IgD-negative memory B cell (primary cell): ENCODE measurements around the gene JUNB. TPM values are rescaled to one million over a fixed set of nuclear protein-coding genes. Genes with fewer than 3 reads are reported as not detected.

Source experiments
- H3K27ac Mint-ChIP-seq, 3 donors: one replicate each; pipeline ENCODE4 v1.8.0; 2020 to 2022; ENCODE audit warnings: mild to moderate bottlenecking in 3 of 3, mixed read lengths in 3 of 3, moderate library complexity in 1 of 3
- H3K27me3 Mint-ChIP-seq: one replicate; pipeline ENCODE4 v1.8.0; 2021; ENCODE audit warnings: mixed read lengths
- H3K36me3 Mint-ChIP-seq: one replicate; pipeline ENCODE4 v1.8.0; 2020; ENCODE audit warnings: mild to moderate bottlenecking, mixed read lengths
- H3K4me1 Mint-ChIP-seq, 3 donors: one replicate each; pipeline ENCODE4 v1.8.0; 2020 to 2022; ENCODE audit warnings: mixed read lengths in 3 of 3, mild to moderate bottlenecking in 1 of 3
- H3K4me3 Mint-ChIP-seq, 4 donors: one replicate each; pipeline ENCODE4 v1.8.0; 2020 to 2022; ENCODE audit warnings: mild to moderate bottlenecking in 4 of 4, mixed read lengths in 4 of 4, moderate library complexity in 3 of 4
- H3K9me3 Mint-ChIP-seq, 3 donors: one replicate each; pipeline ENCODE4 v1.8.0; 2020 to 2021; ENCODE audit warnings: mixed read lengths in 3 of 3, mild to moderate bottlenecking in 1 of 3
- polyA plus RNA-seq: library from polyadenylated mRNA; unstranded; fragments of 300-500 nt; fragmentation: Illumina TruSeq; gene quantifications from one replicate; pipeline ENCODE4 v1.2.3, GENCODE V29; 2021

The JUNB gene
- polyA plus RNA-seq, 1 donor from 2014 or later, result 955 TPM

DNA sequence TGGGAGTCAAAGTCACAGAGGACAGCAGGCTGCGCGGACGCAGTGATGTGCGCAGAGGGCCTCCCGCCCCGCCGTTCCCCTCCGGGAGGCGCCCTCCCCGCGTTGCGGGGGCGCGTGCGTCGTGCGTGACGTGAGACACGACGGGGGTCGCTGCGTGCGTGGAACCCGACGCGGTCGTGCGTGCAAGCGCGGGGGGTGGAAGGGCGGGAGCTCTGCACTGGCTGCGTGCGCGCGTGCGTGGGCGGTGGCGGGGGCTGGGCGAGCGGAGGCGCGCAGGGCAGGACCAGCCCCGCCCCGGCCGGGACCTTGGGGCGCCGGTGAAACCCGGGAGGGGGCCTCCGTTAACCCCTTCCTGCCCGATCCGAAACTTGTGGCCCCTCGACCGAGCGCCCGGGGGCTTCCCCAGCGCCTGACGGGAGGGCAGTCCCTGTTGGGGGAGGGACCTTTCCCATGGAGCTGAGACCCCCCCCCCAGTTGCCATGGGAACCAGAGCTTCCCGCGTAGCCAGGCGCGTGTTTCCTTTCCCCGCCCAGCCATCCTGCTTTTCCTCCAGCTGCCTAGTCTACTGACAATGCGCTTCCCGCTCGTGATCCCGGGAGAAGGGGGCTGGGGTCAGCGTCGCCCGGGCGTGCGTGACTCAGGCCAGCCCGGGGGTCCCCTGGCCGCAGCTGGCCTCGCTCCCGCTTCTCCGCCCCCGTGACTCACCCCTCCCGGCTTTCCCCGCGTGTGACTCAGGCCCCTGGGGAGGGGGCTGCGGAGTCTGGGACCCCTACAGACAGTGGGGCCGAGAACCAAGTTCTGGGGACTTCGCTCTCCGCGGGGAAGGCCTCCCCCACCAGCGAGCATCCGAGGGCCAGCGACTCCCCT, 8.6 kb upstream of the JUNB start:
- H3K9me3 Mint-ChIP-seq, result no peaks in the 10 kb centered on the region
- no peaks in the 10 kb centered on the region for H3K36me3 Mint-ChIP-seq
- peaks cover 8 to 25% (median 25%) of the 10 kb centered on the region in 3 donors for H3K4me1 Mint-ChIP-seq
- no peaks in the 10 kb centered on the region for H3K27me3 Mint-ChIP-seq
- H3K27ac Mint-ChIP-seq, result peak overlapping the region in 1 of 3 donors; percentile 77
- peak overlapping the region; percentile 51 to 91 (median 87) for H3K4me3 Mint-ChIP-seq

- Mint-ChIP-seq H3K27me3 (no peaks in the 10 kb centered on the region), H3K36me3 (no peaks in the 10 kb centered on the region), H3K4me1 (peaks cover 5 to 29% (median 25%) of the 10 kb centered on the region in 3 donors), H3K9me3 (no peaks in the 10 kb centered on the region), H3K4me3 (peak overlapping the region; percentile 46 to 91 (median 74)), H3K27ac (no peak overlapping the region)
Observed at GRCh38 chr19:12783291-12783848, 7.9 kb upstream of the JUNB start.

- no peaks in the 10 kb centered on the region for H3K36me3 Mint-ChIP-seq
- peak overlapping the region in 3 of 4 donors; percentile 46 to 91 (median 89) for H3K4me3 Mint-ChIP-seq
- no peaks in the 10 kb centered on the region for H3K9me3 Mint-ChIP-seq
- H3K27ac Mint-ChIP-seq, result no peak overlapping the region
- no peaks in the 10 kb centered on the region for H3K27me3 Mint-ChIP-seq
- peaks cover 2 to 29% (median 24%) of the 10 kb centered on the region in 3 donors for H3K4me1 Mint-ChIP-seq
Observed at GRCh38 chr19:12783849-12784393, 7.4 kb upstream of the JUNB start.

DNA sequence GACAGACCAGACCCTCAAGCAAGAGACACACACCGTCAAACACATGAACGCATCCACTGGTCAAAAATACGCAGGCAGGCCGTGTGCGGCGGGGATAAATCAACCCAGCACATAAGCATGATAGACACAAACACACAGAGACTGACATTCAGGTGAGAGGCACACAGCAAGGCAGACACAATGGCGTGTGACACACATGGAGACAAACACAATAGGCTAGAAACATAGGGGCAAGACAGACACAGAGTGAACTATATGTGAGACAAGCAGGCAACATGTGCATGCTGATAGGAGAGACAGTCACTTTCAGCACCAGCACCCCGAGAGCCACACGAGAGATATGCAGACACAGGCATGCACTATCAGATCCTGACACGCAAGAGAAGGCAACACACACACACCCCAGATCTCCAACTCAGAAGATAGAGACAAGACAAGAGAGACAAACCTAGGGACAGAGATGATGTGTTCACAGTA, 6.9 kb upstream of the JUNB start:
- H3K4me3 Mint-ChIP-seq, result no peak overlapping the region
- H3K27ac Mint-ChIP-seq, result no peak overlapping the region
- H3K36me3 Mint-ChIP-seq, result no peaks in the 10 kb centered on the region
- H3K9me3 Mint-ChIP-seq, result no peaks in the 10 kb centered on the region
- peaks cover 4 to 26% (median 25%) of the 10 kb centered on the region in 3 donors for H3K4me1 Mint-ChIP-seq
- no peaks in the 10 kb centered on the region for H3K27me3 Mint-ChIP-seq

GRCh38 chr19:12784871-12785430, 6.3 kb upstream of the JUNB start:
- Mint-ChIP-seq H3K4me3 (no peak overlapping the region), H3K9me3 (no peaks in the 10 kb centered on the region), H3K27ac (no peak overlapping the region), H3K4me1 (peaks cover 4 to 26% (median 20%) of the 10 kb centered on the region in 3 donors), H3K27me3 (no peaks in the 10 kb centered on the region), H3K36me3 (no peaks in the 10 kb centered on the region)

DNA sequence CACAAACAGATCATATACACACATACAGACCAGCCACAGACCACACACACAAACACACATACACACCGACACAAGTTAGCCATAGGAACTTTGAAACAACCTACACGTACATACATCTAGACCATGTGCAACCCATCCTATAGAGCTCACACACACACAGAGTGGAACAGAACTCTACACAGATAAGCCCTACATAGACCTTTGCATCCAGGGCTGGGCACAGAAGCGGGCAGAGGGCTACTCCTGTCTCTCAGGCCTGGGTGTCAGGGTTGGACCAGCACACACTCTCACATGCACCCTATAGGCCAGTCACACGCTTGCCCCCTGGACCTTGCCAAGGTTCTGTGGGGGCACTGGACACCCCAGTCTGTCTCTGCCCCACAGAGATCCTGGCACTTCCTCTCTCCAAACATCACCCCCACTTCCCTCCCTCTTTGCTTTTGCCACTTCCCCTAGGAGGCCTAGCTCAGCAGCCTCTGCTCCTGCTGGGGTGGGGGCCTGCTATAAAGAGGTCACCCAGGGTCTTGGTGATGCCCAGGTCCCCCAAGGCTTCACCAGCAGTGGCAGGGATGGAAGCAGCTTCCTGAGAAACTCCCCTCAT, 5.8 kb upstream of the JUNB start:
- no peaks in the 10 kb centered on the region for H3K9me3 Mint-ChIP-seq
- no peaks in the 10 kb centered on the region for H3K27me3 Mint-ChIP-seq
- no peak overlapping the region for H3K27ac Mint-ChIP-seq
- H3K4me3 Mint-ChIP-seq, result no peak overlapping the region
- H3K4me1 Mint-ChIP-seq, result peaks cover 4 to 26% (median 20%) of the 10 kb centered on the region in 3 donors
- H3K36me3 Mint-ChIP-seq, result no peaks in the 10 kb centered on the region

DNA sequence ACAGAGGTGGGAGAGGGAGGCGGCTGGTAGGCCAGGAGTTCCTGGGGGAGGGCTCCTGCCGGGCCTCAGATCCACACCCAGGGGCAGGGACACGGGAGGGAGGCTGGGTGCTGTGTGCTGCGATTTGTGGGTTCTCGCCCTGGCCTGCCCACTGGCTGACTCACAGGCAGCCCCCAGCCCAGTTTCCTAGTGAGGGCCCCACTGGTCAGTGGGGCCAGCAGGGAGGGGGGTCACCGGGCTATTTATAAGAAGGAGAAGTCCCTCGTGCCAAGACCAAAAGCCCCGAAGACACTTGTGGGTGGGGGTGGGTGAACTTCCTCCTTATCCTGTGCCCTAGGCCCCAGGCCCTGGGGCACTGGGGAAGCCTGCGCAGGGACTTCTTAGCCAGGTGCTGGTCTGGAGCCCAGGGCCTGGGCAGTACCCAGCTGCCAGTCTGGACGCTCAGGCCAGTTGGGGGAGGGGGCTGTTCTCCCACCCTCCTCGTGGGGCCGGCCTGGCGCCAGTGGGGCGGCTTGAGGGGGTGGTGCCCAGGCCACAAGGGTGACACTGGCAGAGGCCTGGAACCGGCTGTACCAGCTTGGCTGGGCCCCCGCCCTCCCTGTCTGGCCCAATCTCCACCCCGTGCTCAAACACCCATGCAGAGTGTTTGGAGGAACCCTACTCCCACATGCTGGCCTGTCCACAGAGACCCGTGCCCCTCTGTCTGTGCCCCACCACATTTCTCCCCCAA, 5.0 kb upstream of the JUNB start:
- Mint-ChIP-seq H3K4me3 (peak overlapping the region in 1 of 4 donors; percentile 68), H3K36me3 (no peaks in the 10 kb centered on the region), H3K4me1 (peaks cover 4 to 27% (median 23%) of the 10 kb centered on the region in 3 donors), H3K27me3 (no peaks in the 10 kb centered on the region), H3K27ac (peak overlapping the region in 1 of 3 donors; percentile 89), H3K9me3 (no peaks in the 10 kb centered on the region)

DNA sequence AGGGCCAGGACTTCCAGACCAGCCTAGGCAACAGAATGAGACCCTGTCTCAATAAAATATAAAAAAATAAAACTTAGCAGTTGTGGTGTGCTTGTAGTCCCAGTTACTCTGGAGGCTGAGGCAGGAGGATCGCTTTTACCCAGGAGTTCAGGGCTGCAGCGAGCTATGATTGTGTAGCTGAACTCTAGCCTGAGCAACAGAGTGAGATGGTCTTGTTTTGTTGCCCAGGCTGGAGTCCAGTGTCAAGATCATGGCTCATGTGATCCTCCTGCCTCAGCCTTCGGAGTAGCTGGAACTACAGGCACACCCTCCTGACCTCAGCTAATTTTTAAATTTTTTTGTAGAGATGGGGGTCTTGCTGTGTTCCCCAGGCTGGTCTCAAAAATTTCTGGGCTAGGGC, 4.3 kb upstream of the JUNB start:
- peak overlapping the region in 2 of 4 donors; percentile 23 to 42 for H3K4me3 Mint-ChIP-seq
- no peaks in the 10 kb centered on the region for H3K36me3 Mint-ChIP-seq
- peak overlapping the region in 2 of 3 donors; percentile 90 to 100 for H3K27ac Mint-ChIP-seq
- H3K9me3 Mint-ChIP-seq, result no peaks in the 10 kb centered on the region
- H3K27me3 Mint-ChIP-seq, result no peaks in the 10 kb centered on the region
- H3K4me1 Mint-ChIP-seq, result peaks cover 4 to 22% (median 17%) of the 10 kb centered on the region in 3 donors

DNA sequence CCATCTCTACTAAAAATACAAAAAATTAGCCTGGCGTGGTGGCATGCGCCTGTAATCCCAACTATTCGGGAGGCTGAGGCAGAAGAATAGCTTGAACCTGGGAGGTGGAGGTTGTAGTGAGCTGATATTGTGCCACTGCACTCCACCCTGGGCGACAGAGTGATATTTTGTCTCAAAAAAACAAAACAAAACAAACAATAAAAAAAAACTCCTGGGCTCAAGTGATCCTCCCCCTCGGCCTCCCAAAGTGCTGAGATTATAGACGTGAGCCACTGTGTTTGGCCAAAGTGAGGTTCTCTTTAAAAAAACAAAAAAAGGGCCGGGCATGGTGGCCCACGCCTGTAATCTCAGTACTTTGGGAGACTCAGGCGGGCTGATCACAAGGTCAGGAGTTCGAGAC, 3.8 kb upstream of the JUNB start:
- Mint-ChIP-seq H3K4me3 (peak overlapping the region in 2 of 4 donors; percentile 37 to 97), H3K4me1 (peaks cover 4 to 19% (median 13%) of the 10 kb centered on the region in 3 donors), H3K27me3 (no peaks in the 10 kb centered on the region), H3K27ac (peak overlapping the region in 2 of 3 donors; percentile 90 to 100), H3K36me3 (no peaks in the 10 kb centered on the region), H3K9me3 (no peaks in the 10 kb centered on the region)

DNA sequence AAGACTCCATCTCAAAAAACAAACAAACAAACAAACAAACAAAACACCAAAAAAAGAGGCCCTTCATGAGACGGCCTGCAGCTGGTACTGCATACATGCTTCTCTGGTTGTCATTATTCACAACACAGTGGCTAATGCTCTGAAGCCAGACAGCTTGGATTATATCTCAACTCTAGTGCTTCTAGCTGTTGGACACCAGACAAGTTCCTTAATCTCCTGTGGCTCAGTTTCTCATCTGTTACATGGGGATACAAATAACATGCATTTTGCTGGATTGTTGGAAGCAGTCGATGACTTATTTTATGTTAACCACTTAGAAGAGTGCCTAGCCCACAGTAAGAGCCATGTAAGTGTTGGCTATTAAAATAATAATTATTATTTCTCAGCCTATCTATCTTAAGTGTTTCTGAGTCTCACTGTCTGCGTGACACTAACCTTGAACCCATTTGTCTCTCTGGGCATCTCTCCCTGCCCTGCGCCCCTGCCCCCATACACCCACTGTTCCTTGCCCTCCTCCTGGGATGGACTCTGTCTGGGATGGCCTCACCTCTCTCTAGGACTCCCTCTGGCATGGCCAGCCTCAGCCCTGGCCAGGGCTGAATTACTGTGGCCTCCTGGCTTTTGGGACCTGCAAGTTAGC, 3.1 kb upstream of the JUNB start:
- Mint-ChIP-seq H3K9me3 (peaks cover 0 to under 1% (median 0%) of the 10 kb centered on the region in 3 donors), H3K27me3 (no peaks in the 10 kb centered on the region), H3K4me1 (peaks cover 4 to 19% (median 13%) of the 10 kb centered on the region in 3 donors), H3K36me3 (no peaks in the 10 kb centered on the region), H3K4me3 (peak overlapping the region; percentile 82 to 97 (median 88)), H3K27ac (peak overlapping the region in 2 of 3 donors; percentile 99 to 100)

DNA sequence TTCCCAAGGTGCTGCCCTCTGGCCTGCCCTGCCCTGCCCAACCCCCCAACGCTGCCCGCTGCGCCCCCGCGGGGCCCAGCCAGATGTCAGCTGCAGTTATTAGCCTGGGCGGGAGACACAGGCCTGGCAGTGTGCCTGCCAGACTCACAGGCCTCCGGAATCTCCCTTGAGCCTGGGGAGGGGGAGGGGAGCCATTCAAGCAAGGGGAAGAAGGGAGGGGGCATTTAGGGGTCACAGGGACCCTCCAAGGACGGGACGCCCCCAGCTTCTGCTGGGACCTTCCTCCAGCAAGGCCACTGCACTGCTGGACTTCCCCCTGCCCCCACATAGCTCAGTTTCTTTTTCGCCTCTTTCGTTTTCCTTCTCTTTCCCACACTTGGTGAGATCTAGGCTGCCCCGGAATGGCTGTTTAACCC, 2.6 kb upstream of the JUNB start:
- H3K27ac Mint-ChIP-seq, result peak overlapping the region in 2 of 3 donors; percentile 99 to 100
- peak overlapping the region; percentile 84 to 97 (median 94) for H3K4me3 Mint-ChIP-seq
- H3K9me3 Mint-ChIP-seq, result peaks cover 0 to 2% (median 0%) of the 10 kb centered on the region in 3 donors
- peaks cover 4 to 15% (median 11%) of the 10 kb centered on the region in 3 donors for H3K4me1 Mint-ChIP-seq
- H3K27me3 Mint-ChIP-seq, result no peaks in the 10 kb centered on the region
- H3K36me3 Mint-ChIP-seq, result no peaks in the 10 kb centered on the region

DNA sequence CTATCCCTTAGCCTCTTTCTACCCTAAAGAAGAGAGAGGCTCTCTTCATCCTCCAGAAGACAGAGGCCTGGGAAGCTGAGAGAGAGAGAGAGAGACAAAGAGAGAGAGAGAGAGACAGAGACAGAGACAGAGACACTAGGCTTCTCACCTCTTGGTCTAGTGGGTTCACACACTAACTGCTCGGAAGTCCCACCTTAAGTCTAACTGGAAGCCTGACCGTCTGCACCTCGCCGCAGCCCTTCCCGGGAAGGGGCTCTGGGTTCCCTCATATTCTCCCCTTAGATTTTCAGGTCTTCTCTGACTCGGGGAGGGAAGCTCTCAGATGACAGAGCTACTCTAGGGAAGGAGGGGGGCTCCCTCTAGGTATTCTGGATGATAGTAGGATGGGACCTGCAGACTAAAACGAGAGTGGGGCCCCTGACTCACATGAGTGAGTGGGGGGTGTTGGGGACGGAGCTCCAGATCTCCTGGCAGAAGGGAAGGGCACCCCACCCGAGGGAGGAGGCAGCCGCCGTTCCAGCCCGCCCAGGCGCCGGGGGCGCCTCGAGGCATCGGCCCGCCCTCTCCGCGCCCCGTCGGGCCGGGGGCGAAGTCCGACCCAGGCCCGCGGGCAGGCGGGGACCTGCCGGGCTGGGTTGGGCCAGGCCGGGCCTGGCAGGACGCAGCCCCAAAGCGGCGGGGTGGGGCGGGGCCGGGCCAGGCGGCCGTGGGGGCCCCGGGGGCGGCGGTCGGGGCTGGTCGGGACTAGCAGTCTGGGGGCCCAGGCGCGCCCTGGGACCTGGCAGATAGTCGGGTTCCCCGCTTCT, 2.0 kb upstream of the JUNB start:
- Mint-ChIP-seq H3K4me1 (peaks cover 9 to 18% (median 14%) of the 10 kb centered on the region in 3 donors), H3K9me3 (peaks cover 0 to 2% (median 0%) of the 10 kb centered on the region in 3 donors), H3K27ac (peak overlapping the region in 2 of 3 donors; percentile 99 to 100), H3K4me3 (peak overlapping the region; percentile 92 to 97 (median 94)), H3K36me3 (no peaks in the 10 kb centered on the region), H3K27me3 (no peaks in the 10 kb centered on the region)
